GM19193 (cell line): Measurements from ENCODE around the gene GFPT2.

Experiments used
- POLR2A ChIP-seq: IDR thresholded peaks from 4 replicates; pipeline ENCODE4 v1.6.1; 2011; ENCODE audit not compliant: insufficient read depth, insufficient read length; ENCODE audit errors: extremely low read depth

The GFPT2 gene

GRCh38 chr5:180353048-180353979 is at the start of gene GFPT2:
Gene GFPT2, minus strand, starts transcription at chr5:180353336. Its CDS starts 119 bp downstream, at chr5:180353217.
- TF ChIP-seq POLR2A: no peak

- TF ChIP-seq POLR2A: no peak
These were observed 49.6 kb upstream of the GFPT2 start for GRCh38 chr5:180402716-180403115.

GRCh38 chr5:180401229-180401907 is 48.2 kb upstream of the GFPT2 start:
- TF ChIP-seq POLR2A: no peak

- TF ChIP-seq POLR2A: no peak
These were observed 47.3 kb upstream of the GFPT2 start for GRCh38 chr5:180400416-180400815.

GRCh38 chr5:180399401-180400215 is 46.5 kb upstream of the GFPT2 start:
- TF ChIP-seq POLR2A: no peak

GRCh38 chr5:180396926-180397325 is 43.8 kb upstream of the GFPT2 start:
- TF ChIP-seq POLR2A: no peak

GRCh38 chr5:180395540-180396274 is 42.6 kb upstream of the GFPT2 start:
- no peak for TF ChIP-seq POLR2A

GRCh38 chr5:180394031-180394636 is 41.0 kb upstream of the GFPT2 start:
- TF ChIP-seq POLR2A: no peak

GRCh38 chr5:180391276-180391675 is 38.1 kb upstream of the GFPT2 start:
- no peak for TF ChIP-seq POLR2A

GRCh38 chr5:180390441-180391190 is 37.5 kb upstream of the GFPT2 start:
- TF ChIP-seq POLR2A: no peak

GRCh38 chr5:180389252-180390101 is 36.3 kb upstream of the GFPT2 start:
- TF ChIP-seq POLR2A: no peak

- TF ChIP-seq POLR2A: no peak
These were observed 34.7 kb upstream of the GFPT2 start for GRCh38 chr5:180387798-180388197.
